Hepatocyte (in vitro differentiated cells): Measurements from ENCODE around the gene ZNF830.

Experiments
- CTCF ChIP-seq: fragments of 200-600 bp; sonication (generic); IDR thresholded peaks from 2 replicates; pipeline ENCODE4 v1.5.1; 2016; ENCODE audit warnings: antibody characterized with exemption, mild to moderate bottlenecking; ENCODE audit not compliant: poor library complexity
- EZH2 ChIP-seq: fragments of 200-600 bp; sonication (generic); IDR thresholded peaks from 2 replicates; pipeline ENCODE4 v1.6.1; 2016; ENCODE audit warnings: antibody characterized with exemption, mild to moderate bottlenecking, borderline replicate concordance
- EZH2phosphoT487 ChIP-seq: fragments of 200-600 bp; sonication (generic); IDR thresholded peaks from one replicate; pipeline ENCODE4 v1.6.1; 2018; ENCODE audit warnings: antibody characterized with exemption, mild to moderate bottlenecking, low read depth, moderate library complexity; ENCODE audit not compliant: unreplicated experiment, severe bottlenecking

- TF ChIP-seq EZH2 = no peak
- TF ChIP-seq CTCF = no peak
- TF ChIP-seq EZH2phosphoT487 = no peak
Measured at GRCh38 chr17:34988644-34989043, 27.3 kb downstream of the ZNF830 start.
